ENCODE data around the gene TOLLIP. TPM values are rescaled to one million over a fixed set of nuclear protein-coding genes. Genes with fewer than 3 reads are reported as not detected.

Gene TOLLIP
- total RNA-seq, 1 experiment from 2014 or later = 32.3 TPM

- peaks cover 15% of the 10 kb centered on the region for H3K36me3 Mint-ChIP-seq
- POLR2A ChIA-PET = no interaction called here
- no peak overlapping the region for H3K4me3 Mint-ChIP-seq
- peak; percentile 36; the same call in 1 of the 2 replicates for ATAC-seq
- H3K27ac Mint-ChIP-seq = no peak overlapping the region; the same call in 1 of the 2 replicates
- no peak for TF ChIP-seq ZNF671 (CRISPR knock-in tag; IDR thresholded peaks at IDR 0.05)
- TF ChIP-seq ZNF232 (CRISPR knock-in tag; IDR thresholded peaks at IDR 0.05) = no peak
- no peak for TF ChIP-seq ATF6 (CRISPR knock-in tag; IDR thresholded peaks at IDR 0.05)
- TF ChIP-seq ZSCAN18 (CRISPR knock-in tag; IDR thresholded peaks at IDR 0.05) = no peak
- TF ChIP-seq JAZF1 (CRISPR knock-in tag; IDR thresholded peaks at IDR 0.05) = no peak
- TF ChIP-seq ZNF121 (CRISPR knock-in tag; IDR thresholded peaks at IDR 0.05) = no peak
- no peak for TF ChIP-seq ZBTB21 (CRISPR knock-in tag; IDR thresholded peaks at IDR 0.05; ENCODE audit: borderline replicate concordance)
- no peak for TF ChIP-seq SMAD4 (CRISPR knock-in tag; IDR thresholded peaks at IDR 0.05)
- TF ChIP-seq JUN (CRISPR knock-in tag; IDR thresholded peaks at IDR 0.05) = no peak
- no peak for TF ChIP-seq MXD4 (CRISPR knock-in tag; IDR thresholded peaks at IDR 0.05; ENCODE audit: borderline replicate concordance)
- TF ChIP-seq NFYB (CRISPR knock-in tag; conservative IDR thresholded peaks at IDR 0.05; ENCODE audit: low read depth) = no peak
- no peak for TF ChIP-seq ZNF263 (CRISPR knock-in tag; IDR thresholded peaks at IDR 0.05; ENCODE audit: low read depth)
- TF ChIP-seq SMAD3 (CRISPR knock-in tag; IDR thresholded peaks at IDR 0.05; ENCODE audit: borderline replicate concordance) = no peak
- TF ChIP-seq NFE2L1 (CRISPR knock-in tag; IDR thresholded peaks at IDR 0.05) = no peak
- no peak for DNase-seq (ENCODE audit: low spot score)
- H3K4me1 Mint-ChIP-seq = no peaks in the 10 kb centered on the region
- CTCF ChIA-PET = no interaction called here
- peaks cover 19% of the 10 kb centered on the region for H3K9me3 Mint-ChIP-seq
- peaks cover 6% of the 10 kb centered on the region; the same call in 1 of the 2 replicates for H3K27me3 Mint-ChIP-seq (ENCODE audit: low read depth)
Observed at GRCh38 chr11:1271002-1271401, 38.4 kb downstream of the TOLLIP start.

- no peak overlapping the region for H3K4me3 Mint-ChIP-seq
- H3K36me3 Mint-ChIP-seq = peaks cover 13% of the 10 kb centered on the region
- ATAC-seq (no peak), DNase-seq (ENCODE audit: low spot score) (no peak)
- CTCF ChIA-PET = no interaction called here
- no peak overlapping the region for H3K27ac Mint-ChIP-seq
- peaks cover 21% of the 10 kb centered on the region for H3K9me3 Mint-ChIP-seq
- peaks cover 6% of the 10 kb centered on the region; the same call in 1 of the 2 replicates for H3K27me3 Mint-ChIP-seq (ENCODE audit: low read depth)
- POLR2A ChIA-PET = no interaction called here
- H3K4me1 Mint-ChIP-seq = no peaks in the 10 kb centered on the region
- no peak for TF ChIP-seq ZBTB21 (CRISPR knock-in tag; IDR thresholded peaks at IDR 0.05; ENCODE audit: borderline replicate concordance)
- TF ChIP-seq ATF2 (CRISPR knock-in tag; IDR thresholded peaks at IDR 0.05; ENCODE audit: borderline replicate concordance, low read depth) = no peak
- no peak for TF ChIP-seq ATF3 (CRISPR knock-in tag; conservative IDR thresholded peaks at IDR 0.05)
- TF ChIP-seq AFF4 (CRISPR knock-in tag; IDR thresholded peaks at IDR 0.05; ENCODE audit: borderline replicate concordance) = no peak
- no peak for TF ChIP-seq SMAD4 (CRISPR knock-in tag; IDR thresholded peaks at IDR 0.05)
- no peak for TF ChIP-seq NFYB (CRISPR knock-in tag; conservative IDR thresholded peaks at IDR 0.05; ENCODE audit: low read depth)
- TF ChIP-seq ELF4 (CRISPR knock-in tag; IDR thresholded peaks at IDR 0.05; ENCODE audit: low read depth) = no peak
- no peak for TF ChIP-seq E2F4 (CRISPR knock-in tag; IDR thresholded peaks at IDR 0.05; ENCODE audit: borderline replicate concordance, low read depth)
- no peak for TF ChIP-seq ZNF532 (CRISPR knock-in tag; IDR thresholded peaks at IDR 0.05; ENCODE audit: borderline replicate concordance)
Observed at GRCh38 chr11:1270476-1270875, 39.0 kb downstream of the TOLLIP start.

All from WTC11 (cell line).